Breast epithelium (tissue), 3 donors: Measurements from ENCODE around the gene PCBP3.

Experiments used
- POLR2A ChIP-seq: fragments of 450-650 bp; IDR thresholded peaks from one replicate; pipeline ENCODE4 v1.6.1; 2016; ENCODE audit warnings: antibody characterized with exemption, mild to moderate bottlenecking, moderate library complexity
- TF ChIP-seq, protein P1 (sequence below), 3 donors: fragments of 450-650 bp; IDR thresholded peaks; one replicate each; pipeline ENCODE4 v1.5.1; 2016 to 2017; ENCODE audit warnings: antibody characterized with exemption in 3 of 3, mild to moderate bottlenecking in 3 of 3, moderate library complexity in 3 of 3

DNA sequence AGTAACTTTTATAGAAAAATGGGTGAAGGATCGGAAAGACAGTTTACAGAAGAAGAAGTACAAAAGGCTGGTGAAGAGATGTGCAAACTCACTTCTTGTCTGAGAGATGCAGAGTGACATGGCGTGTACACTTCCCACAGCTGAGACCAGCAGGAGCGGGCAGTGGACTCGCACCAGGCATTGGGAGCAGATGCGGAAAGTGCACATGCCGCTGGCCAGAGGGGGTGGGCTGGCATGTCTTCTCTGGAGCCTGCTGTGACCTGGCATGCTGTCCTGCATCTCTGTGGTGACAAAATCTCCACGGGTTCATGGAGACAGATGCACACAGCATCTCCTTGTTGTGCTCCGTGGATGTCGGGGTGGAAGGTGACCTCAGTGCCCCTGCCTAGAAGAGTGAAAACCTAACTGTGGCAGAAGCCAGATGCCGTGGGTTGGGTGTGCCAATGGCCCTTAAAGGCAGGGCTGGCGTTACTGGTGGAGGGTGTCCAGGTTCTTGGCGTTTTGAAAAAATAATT lies 209.4 kb downstream of the PCBP3 start:
- TF ChIP-seq, protein P1, sequence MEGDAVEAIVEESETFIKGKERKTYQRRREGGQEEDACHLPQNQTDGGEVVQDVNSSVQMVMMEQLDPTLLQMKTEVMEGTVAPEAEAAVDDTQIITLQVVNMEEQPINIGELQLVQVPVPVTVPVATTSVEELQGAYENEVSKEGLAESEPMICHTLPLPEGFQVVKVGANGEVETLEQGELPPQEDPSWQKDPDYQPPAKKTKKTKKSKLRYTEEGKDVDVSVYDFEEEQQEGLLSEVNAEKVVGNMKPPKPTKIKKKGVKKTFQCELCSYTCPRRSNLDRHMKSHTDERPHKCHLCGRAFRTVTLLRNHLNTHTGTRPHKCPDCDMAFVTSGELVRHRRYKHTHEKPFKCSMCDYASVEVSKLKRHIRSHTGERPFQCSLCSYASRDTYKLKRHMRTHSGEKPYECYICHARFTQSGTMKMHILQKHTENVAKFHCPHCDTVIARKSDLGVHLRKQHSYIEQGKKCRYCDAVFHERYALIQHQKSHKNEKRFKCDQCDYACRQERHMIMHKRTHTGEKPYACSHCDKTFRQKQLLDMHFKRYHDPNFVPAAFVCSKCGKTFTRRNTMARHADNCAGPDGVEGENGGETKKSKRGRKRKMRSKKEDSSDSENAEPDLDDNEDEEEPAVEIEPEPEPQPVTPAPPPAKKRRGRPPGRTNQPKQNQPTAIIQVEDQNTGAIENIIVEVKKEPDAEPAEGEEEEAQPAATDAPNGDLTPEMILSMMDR (IDR thresholded peaks at IDR 0.05) = no peak
- TF ChIP-seq POLR2A = no peak
